Lower leg skin (tissue), 3 donors: ENCODE results near the gene SCML2.

Source experiments
- POLR2A ChIP-seq, 2 donors: fragments of 450-650 bp; IDR thresholded peaks; one replicate each; pipeline ENCODE4 v1.6.1; 2016 to 2017; ENCODE audit warnings: antibody characterized with exemption in 2 of 2, mild to moderate bottlenecking in 1 of 2, moderate library complexity in 1 of 2
- TF ChIP-seq, protein P1 (sequence below), 3 donors: fragments of 450-650 bp; IDR thresholded peaks; one replicate each; pipeline ENCODE4 v1.5.1; 2016; ENCODE audit warnings: antibody characterized with exemption in 3 of 3, mild to moderate bottlenecking in 3 of 3, moderate library complexity in 2 of 3

DNA sequence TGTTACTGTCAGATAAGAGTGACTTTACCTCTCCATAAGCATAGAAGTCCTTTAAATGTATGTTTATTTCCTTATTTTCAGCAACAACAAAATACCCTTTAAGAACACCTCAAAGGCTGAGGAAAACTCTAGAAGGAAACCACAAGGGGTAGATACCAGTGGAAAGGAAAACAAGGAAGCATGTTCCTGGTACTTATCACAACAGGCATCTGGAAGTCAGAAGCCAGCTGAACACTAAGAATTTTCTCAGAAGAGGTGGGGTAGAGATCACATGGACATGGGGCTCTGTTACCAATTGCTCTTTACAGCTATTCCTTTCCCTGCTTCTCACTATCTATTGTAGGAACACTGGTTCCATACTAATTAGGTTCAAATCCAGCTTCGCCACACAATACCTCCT lies 82.3 kb downstream of the SCML2 start:
- TF ChIP-seq, protein P1, sequence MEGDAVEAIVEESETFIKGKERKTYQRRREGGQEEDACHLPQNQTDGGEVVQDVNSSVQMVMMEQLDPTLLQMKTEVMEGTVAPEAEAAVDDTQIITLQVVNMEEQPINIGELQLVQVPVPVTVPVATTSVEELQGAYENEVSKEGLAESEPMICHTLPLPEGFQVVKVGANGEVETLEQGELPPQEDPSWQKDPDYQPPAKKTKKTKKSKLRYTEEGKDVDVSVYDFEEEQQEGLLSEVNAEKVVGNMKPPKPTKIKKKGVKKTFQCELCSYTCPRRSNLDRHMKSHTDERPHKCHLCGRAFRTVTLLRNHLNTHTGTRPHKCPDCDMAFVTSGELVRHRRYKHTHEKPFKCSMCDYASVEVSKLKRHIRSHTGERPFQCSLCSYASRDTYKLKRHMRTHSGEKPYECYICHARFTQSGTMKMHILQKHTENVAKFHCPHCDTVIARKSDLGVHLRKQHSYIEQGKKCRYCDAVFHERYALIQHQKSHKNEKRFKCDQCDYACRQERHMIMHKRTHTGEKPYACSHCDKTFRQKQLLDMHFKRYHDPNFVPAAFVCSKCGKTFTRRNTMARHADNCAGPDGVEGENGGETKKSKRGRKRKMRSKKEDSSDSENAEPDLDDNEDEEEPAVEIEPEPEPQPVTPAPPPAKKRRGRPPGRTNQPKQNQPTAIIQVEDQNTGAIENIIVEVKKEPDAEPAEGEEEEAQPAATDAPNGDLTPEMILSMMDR (IDR thresholded peaks at IDR 0.05) = no peak
- TF ChIP-seq POLR2A (IDR thresholded peaks at IDR 0.05) = no peak
